Endometrium (tissue), 2 donors: ENCODE measurements around the gene CAMK2G.
"Not testable (repeated sequence)": the region's sequence is repeated elsewhere in the genome, so short reads cannot be mapped to it uniquely, and the experiment has no call there.

Experiments used
- FAIRE-seq: peaks from 2 replicates; lab custom pipeline; 2012; peaks lifted over from hg19 to GRCh38; lab: Jason Lieb, UNC
- donor health status: control.
- donor health status: control.

The CAMK2G gene

GRCh38 chr10:73789659-73790055 is 84.7 kb downstream of the CAMK2G start:
- no peak for FAIRE-seq

DNA sequence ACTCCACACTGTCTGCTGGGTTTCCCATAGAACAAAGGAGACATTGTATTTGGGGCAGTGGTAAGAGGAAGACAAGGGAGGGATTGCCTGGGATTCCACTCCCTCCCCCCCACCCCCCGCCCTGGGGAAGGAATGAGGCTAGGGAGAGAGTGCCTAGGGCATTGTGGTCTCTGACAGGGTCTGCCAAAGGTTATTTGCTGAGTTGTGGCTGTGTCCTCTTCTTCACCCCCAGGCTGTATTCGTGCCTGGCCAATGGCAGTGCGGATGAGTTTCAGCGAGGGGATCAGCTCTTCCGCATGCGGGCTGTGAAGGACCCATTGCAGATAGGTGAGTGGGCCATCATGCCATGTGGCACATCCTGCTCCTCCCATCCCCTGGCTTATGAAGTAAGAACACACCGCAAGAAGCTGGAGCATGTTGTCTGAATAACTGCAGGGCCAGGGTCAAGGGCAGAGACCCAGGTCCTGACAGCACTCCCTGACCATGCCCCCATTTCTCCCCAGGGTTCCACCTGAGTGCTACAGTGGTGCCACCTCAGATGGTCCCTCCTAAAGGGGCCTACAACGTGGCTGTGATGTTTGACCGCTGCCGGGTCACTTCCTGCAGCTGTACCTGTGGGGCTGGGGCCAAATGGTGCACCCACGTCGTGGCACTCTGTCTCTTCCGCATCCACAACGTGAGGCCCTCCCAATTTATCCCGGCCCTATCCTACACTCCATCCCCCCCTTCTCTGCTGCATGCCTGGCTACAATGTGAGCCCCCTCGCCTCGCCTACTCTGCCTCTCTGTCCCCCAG is 85.3 kb downstream of the CAMK2G start:
- FAIRE-seq = no peak

- not testable (repeated sequence) for FAIRE-seq
These were observed 87.1 kb downstream of the CAMK2G start for GRCh38 chr10:73787031-73787800.

DNA sequence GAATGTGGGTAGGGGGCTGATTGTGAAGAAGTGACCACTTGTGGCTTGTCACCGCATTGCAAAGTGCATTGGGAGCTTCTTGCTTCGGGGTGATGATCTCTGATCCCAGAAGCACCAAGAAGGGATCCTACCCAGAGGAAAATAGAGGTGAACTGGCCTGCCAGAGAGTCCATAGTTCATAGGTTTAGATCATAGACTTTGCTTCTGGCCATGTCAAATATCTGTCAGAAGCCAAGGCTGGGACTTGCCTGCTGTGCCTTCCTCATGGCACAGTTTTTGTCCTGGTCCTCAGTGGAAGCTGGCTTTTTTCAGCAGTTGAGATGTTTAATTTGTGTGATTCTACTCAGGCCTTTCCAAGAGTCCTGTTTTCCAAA is 87.9 kb downstream of the CAMK2G start:
- FAIRE-seq = no peak

GRCh38 chr10:73785721-73786511 is 88.4 kb downstream of the CAMK2G start:
- FAIRE-seq = no peak

- peak; percentile 93 for FAIRE-seq
These were observed 89.1 kb downstream of the CAMK2G start, which contains the start of gene ZSWIM8 for GRCh38 chr10:73785211-73785720. TSS of gene ZSWIM8 (plus strand) at chr10:73785606. CDS start at chr10:73785879, 273 bp downstream.

GRCh38 chr10:73782749-73783085 is 91.6 kb downstream of the CAMK2G start:
- FAIRE-seq = no peak

GRCh38 chr10:73781879-73782748 is 92.2 kb downstream of the CAMK2G start, which contains the start of gene CHCHD1:
TSS of gene CHCHD1 (plus strand) at chr10:73782048. CDS start at chr10:73782076, 28 bp downstream.
- no peak for FAIRE-seq

GRCh38 chr10:73781548-73781878 is 92.8 kb downstream of the CAMK2G start:
- no peak for FAIRE-seq

DNA sequence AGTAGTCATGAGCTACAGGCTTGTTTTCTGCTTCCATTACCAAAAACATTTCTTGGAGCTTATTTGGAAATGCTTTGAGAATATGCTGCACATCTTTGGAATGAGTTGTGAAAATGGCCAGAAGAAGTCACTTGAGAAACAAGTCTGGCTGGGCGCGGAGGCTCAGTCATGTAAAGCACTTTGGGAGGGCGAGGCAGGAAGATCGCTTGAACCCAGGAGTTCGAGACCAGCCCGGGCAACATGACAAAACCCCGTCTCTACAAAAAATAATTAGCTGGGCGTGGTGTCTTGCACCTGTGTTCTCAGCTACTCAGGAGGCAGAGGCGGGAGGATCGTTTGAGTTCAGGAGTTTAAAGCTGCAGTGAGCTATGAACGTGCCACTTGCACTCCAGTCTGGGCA is 93.4 kb downstream of the CAMK2G start:
- no peak for FAIRE-seq

GRCh38 chr10:73780301-73780700 is 94.1 kb downstream of the CAMK2G start:
- no peak for FAIRE-seq

- FAIRE-seq = no peak
These were observed 94.7 kb downstream of the CAMK2G start for GRCh38 chr10:73779539-73780197.

DNA sequence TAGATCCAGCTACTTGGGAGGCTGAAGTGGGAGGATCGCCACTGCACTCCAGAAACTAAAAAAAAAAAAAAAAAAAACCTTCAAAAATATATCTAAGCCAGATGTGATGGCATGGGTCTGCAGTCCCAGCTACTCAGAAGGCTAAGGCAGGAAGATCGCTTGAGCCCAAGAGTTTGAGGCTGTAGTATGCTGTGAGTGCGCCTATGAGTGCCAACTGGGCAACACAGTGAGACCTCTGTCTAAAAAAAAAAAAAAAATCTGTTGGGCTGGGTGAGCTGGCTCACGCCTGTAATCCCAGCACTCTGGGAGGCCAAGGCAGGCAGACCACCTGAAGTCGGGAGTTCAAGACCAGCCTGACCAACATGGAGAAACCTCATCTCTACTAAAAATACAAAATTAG is 95.3 kb downstream of the CAMK2G start:
- FAIRE-seq = no peak

GRCh38 chr10:73774637-73775036 is 99.7 kb downstream of the CAMK2G start:
- no peak for FAIRE-seq

DNA sequence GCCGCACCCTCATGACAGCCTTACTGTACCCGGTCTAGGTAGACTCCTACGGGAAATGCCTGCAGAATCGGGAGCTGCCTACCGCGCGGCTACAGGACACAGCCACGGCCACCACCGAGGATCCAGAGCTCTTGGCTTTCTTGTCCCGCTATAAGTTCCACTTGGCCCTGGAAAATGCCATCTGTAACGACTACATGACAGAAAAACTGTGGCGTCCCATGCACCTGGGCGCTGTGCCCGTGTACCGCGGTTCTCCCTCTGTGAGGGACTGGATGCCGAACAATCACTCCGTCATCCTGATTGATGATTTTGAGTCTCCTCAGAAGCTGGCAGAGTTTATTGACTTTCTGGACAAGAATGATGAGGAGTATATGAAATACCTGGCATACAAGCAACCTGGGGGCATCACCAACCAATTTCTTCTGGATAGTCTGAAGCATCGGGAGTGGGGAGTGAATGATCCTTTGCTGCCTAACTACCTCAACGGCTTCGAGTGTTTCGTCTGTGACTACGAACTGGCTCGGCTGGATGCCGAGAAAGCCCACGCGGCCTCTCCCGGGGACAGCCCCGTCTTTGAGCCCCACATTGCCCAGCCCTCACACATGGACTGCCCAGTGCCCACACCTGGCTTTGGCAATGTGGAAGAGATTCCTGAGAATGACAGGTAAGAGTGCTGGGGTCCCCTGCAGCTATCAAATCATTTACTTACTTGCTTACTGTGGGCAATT is 101.0 kb downstream of the CAMK2G start:
- no peak for FAIRE-seq

- no peak for FAIRE-seq
These were observed 101.8 kb downstream of the CAMK2G start for GRCh38 chr10:73772281-73773151.

- no peak for FAIRE-seq
These were observed 102.6 kb downstream of the CAMK2G start for GRCh38 chr10:73771722-73772280.

DNA sequence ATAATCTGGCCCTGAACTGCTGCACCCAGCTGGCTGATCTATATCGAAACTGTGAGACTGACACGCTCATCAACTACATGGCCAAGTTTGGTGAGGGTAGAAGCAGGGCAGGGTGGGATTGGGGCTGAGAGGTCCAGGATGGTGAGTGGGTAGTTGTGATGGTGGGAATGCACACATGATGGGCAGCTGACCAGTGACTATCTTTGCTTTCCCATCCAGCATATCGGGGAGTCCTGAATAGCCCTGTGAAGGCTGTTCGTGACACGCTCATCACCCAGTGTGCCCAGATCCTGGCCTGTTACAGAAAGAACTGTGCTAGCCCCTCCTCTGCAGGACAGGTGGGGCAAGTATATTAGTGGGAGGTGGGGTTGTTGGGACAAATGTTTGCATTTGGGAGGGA is 105.0 kb downstream of the CAMK2G start:
- no peak for FAIRE-seq

DNA sequence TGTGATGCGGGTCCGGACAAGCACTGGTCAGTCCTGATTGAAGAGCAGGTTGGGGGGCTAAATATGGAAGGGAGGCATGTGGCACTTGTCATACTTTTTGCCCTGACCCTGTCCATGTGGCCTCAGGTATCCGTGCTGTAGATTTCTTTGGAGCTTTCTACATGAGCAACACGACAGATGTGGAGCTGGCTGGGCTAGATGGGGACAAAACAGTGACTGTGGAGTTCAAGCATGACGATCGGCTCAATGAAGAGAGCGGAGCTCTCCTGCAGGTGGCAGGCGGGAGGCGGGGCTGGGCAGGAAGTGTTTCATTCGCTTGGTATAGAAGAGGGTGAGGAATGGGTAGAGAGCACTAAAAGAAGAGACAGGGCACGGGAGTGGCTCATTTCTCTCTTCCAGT is 105.5 kb downstream of the CAMK2G start:
- no peak for FAIRE-seq
